ENCODE measurements around the gene ATP6V1A. TPM values are rescaled to one million over a fixed set of nuclear protein-coding genes. Genes with fewer than 3 reads are reported as not detected.

ATP6V1A gene
- polyA plus RNA-seq, 3 donors, result 72.6 to 99.9 (median 77.0) TPM

Other genes starting within 250 kb of the ATP6V1A start
- 10 to 100 TPM; 22.4 to 29.7 (median 23.4) TPM for gene SPICE1, start 231.9 kb upstream of the ATP6V1A start, polyA plus RNA-seq (ENCODE audit: insufficient read length in 3 of 3)
- gene SIDT1, start 214.5 kb upstream of the ATP6V1A start, polyA plus RNA-seq (ENCODE audit: insufficient read length in 3 of 3), result 1 to 10 TPM; 2.1 to 5.3 (median 3.4) TPM
- 10 to 100 TPM; 15.8 to 22.0 (median 20.3) TPM for gene USF3, start 50.4 kb upstream of the ATP6V1A start, polyA plus RNA-seq (ENCODE audit: insufficient read length in 3 of 3)
- 100 to 1,000 TPM; 128 to 135 (median 132) TPM for gene NAA50, start 786 bp upstream of the ATP6V1A start, polyA plus RNA-seq (ENCODE audit: insufficient read length in 3 of 3)
- gene GRAMD1C, start 91.8 kb downstream of the ATP6V1A start, polyA plus RNA-seq (ENCODE audit: insufficient read length in 3 of 3), result 10 to 100 TPM; 19.0 to 25.2 (median 23.5) TPM
- 10 to 100 TPM in 2 of 3 donors, 1 to 10 TPM in 1; 9.0 to 16.7 (median 14.2) TPM for gene ZDHHC23, start 201.0 kb downstream of the ATP6V1A start, polyA plus RNA-seq (ENCODE audit: insufficient read length in 3 of 3)